MM.1S (cell line): ENCODE results near the gene RGS6.

Experiments used
- DNase-seq: peaks from one replicate; pipeline ENCODE4 v3.0.0-alpha.2; 2015
- H2AFZ ChIP-seq: fragments of 300-600 bp; sonication (generic); 2 replicates; pipeline ENCODE4 v1.6.0; 2016; ENCODE audit warnings: antibody characterized with exemption, low read length
- H3F3A ChIP-seq: fragments of 300-600 bp; sonication (generic); 2 replicates; pipeline ENCODE4 v1.6.1; 2016; ENCODE audit warnings: mild to moderate bottlenecking, antibody characterized with exemption, low read length, moderate library complexity, mixed read lengths; ENCODE audit not compliant: insufficient read depth
- H3K27ac ChIP-seq: fragments of 300-600 bp; sonication (generic); 2 replicates; pipeline ENCODE4 v1.5.1; 2016; ENCODE audit warnings: mild to moderate bottlenecking, low read length
- H3K27me3 ChIP-seq: fragments of 300-600 bp; sonication (generic); replicated peaks from 2 replicates; pipeline ENCODE4 v1.6.0; 2016; ENCODE audit warnings: low read length; ENCODE audit not compliant: insufficient read depth
- H3K36me3 ChIP-seq: fragments of 300-600 bp; sonication (generic); replicated peaks from 2 replicates; pipeline ENCODE4 v1.6.1; 2016; ENCODE audit warnings: mild to moderate bottlenecking, low read length, mixed read lengths; ENCODE audit not compliant: insufficient read depth
- H3K4me1 ChIP-seq: fragments of 300-600 bp; sonication (generic); 2 replicates; pipeline ENCODE4 v1.6.1; 2016; ENCODE audit warnings: low read length, mixed read lengths
- H3K4me2 ChIP-seq: fragments of 300-600 bp; sonication (generic); 2 replicates; pipeline ENCODE4 v1.6.0; 2016; ENCODE audit warnings: low read depth, low read length
- H3K4me3 ChIP-seq: fragments of 300-600 bp; sonication (generic); 2 replicates; pipeline ENCODE4 v1.5.1; 2016; ENCODE audit warnings: low read length, mixed read lengths
- H3K79me2 ChIP-seq: fragments of 300-600 bp; sonication (generic); 2 replicates; pipeline ENCODE4 v1.6.1; 2016; ENCODE audit warnings: mixed run types, low read length, mixed read lengths
- H3K9ac ChIP-seq: fragments of 300-600 bp; sonication (generic); 2 replicates; pipeline ENCODE4 v1.6.1; 2016; ENCODE audit warnings: low read length, mixed read lengths
- H3K9me2 ChIP-seq: fragments of 300-600 bp; sonication (generic); replicated peaks from 2 replicates; pipeline ENCODE4 v1.6.1; 2016; ENCODE audit warnings: mild to moderate bottlenecking, low read length, mixed read lengths; ENCODE audit not compliant: insufficient read depth
- H3K9me3 ChIP-seq: fragments of 300-600 bp; sonication (generic); replicated peaks from 2 replicates; pipeline ENCODE4 v1.6.1; 2016; ENCODE audit warnings: mild to moderate bottlenecking, low read length, mixed read lengths; ENCODE audit not compliant: insufficient read depth
- H4K20me1 ChIP-seq: fragments of 300-600 bp; sonication (generic); 2 replicates; pipeline ENCODE4 v1.6.1; 2016; ENCODE audit warnings: mild to moderate bottlenecking, low read length, moderate library complexity, mixed read lengths; ENCODE audit not compliant: insufficient read depth
- CTCF ChIP-seq: fragments of 300-600 bp; sonication (generic); IDR thresholded peaks from 2 replicates; pipeline ENCODE4 v1.5.1; 2016; ENCODE audit warnings: antibody characterized with exemption, low read length, mixed read lengths
- EZH2 ChIP-seq: fragments of 300-600 bp; sonication (generic); optimal IDR thresholded peaks from 2 replicates; pipeline ENCODE3; 2017; ENCODE audit warnings: low read depth, mild to moderate bottlenecking, antibody characterized with exemption, low read length, mixed read lengths
- EZH2phosphoT487 ChIP-seq: fragments of 300-600 bp; sonication (generic); IDR thresholded peaks from 2 replicates; pipeline ENCODE4 v1.6.1; 2018; ENCODE audit warnings: antibody characterized with exemption, low read length

The RGS6 gene

DNA sequence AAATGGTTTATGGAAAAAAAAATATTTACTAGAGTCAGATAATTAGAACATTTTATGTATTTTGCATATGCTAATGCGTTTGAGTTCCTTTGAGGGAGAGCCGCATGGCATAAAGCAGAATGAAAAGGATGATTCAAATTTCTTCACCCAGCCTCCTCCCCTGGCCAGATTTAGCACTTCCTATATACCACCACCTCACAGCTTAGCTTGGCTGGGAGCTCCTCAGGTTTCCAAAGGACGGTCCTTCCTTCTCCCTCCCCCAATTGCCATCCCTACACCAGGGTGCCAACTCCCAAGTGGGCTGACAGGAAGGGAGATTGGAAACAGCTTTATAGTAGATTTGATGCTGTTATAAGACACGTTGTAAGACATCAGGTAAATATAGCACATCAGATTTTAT lies 157.4 kb downstream of the RGS6 start:
- no peak for TF ChIP-seq EZH2
- TF ChIP-seq CTCF: no peak
- no peak for TF ChIP-seq EZH2phosphoT487
- no peak for DNase-seq
- H4K20me1 ChIP-seq: no peaks in the 10 kb centered on the region
- H3K27ac ChIP-seq: no peak overlapping the region
- no peaks in the 10 kb centered on the region for H3K9me2 ChIP-seq
- H3K79me2 ChIP-seq: no peaks in the 10 kb centered on the region
- no peaks in the 10 kb centered on the region for H3F3A ChIP-seq
- no peaks in the 10 kb centered on the region for H3K9me3 ChIP-seq
- H3K4me2 ChIP-seq: no peak overlapping the region
- no peaks in the 10 kb centered on the region for H3K27me3 ChIP-seq
- no peak overlapping the region for H3K4me3 ChIP-seq
- H3K9ac ChIP-seq: no peak overlapping the region
- H2AFZ ChIP-seq: no peak overlapping the region
- H3K4me1 ChIP-seq: no peaks in the 10 kb centered on the region
- no peaks in the 10 kb centered on the region for H3K36me3 ChIP-seq

DNA sequence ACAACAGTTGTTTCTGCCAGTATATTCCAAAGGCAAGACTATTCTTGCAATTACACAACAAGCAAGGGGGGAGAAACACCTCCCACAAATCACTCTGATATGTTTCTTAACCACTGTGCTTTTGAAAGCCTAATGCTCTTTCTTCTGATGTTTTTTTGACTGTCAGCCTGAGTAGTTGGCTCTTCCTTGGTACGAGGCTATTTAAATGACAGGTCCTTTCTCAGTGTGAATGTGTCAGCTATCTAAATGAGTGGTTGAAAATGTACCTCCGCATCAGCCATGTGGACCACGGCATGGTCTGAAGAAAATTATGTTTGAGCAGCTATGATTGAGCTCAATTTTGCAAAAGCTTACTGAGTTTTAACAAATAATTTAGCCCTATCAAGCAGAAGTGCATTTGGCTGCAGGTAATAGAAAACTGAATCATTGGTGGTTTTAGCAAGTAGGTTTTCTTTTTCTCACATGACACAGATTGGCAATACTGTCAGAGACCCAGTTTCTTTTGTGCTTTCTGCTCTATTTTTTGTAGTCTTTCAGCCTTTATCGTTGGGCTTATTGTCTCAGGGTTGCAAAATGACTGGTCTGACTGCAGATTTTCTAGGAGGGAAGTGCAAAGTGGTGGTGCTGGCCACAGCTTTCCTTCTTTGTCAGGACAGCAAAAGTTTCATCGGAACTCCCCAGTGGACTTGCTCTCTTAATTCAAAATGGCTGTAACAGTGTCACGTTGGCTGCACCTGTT lies 162.8 kb downstream of the RGS6 start:
- Histone ChIP-seq H3K9ac (no peak overlapping the region), H4K20me1 (no peaks in the 10 kb centered on the region), H3K9me3 (no peaks in the 10 kb centered on the region), H3K36me3 (no peaks in the 10 kb centered on the region), H3K9me2 (no peaks in the 10 kb centered on the region), H3K4me2 (no peak overlapping the region), H3K4me1 (no peaks in the 10 kb centered on the region), H3K79me2 (no peaks in the 10 kb centered on the region), H3K4me3 (no peak overlapping the region), H3K27me3 (no peaks in the 10 kb centered on the region), H2AFZ (no peak overlapping the region), H3K27ac (no peak overlapping the region), H3F3A (no peaks in the 10 kb centered on the region)
- TF ChIP-seq EZH2phosphoT487 (no peak), EZH2 (no peak), CTCF (no peak)
- no peak for DNase-seq

GRCh38 chr14:72097173-72097783 lies 165.0 kb downstream of the RGS6 start:
- no peak for TF ChIP-seq EZH2phosphoT487
- no peak for TF ChIP-seq CTCF
- no peak for TF ChIP-seq EZH2
- H3K4me2 ChIP-seq: no peak overlapping the region

More at GRCh38 chr14:72097173-72097783, 165.0 kb downstream of the RGS6 start:
- Histone ChIP-seq H3K36me3 (no peaks in the 10 kb centered on the region), H3F3A (no peaks in the 10 kb centered on the region), H3K4me1 (no peaks in the 10 kb centered on the region), H3K9ac (no peak overlapping the region), H3K9me3 (no peaks in the 10 kb centered on the region), H4K20me1 (no peaks in the 10 kb centered on the region), H3K79me2 (no peaks in the 10 kb centered on the region), H3K9me2 (no peaks in the 10 kb centered on the region), H2AFZ (no peak overlapping the region), H3K27ac (no peak overlapping the region), H3K27me3 (no peaks in the 10 kb centered on the region), H3K4me3 (no peak overlapping the region)
- DNase-seq: no peak
